RWPE2 (cell line): Measurements from ENCODE around the gene RMND5B.
"Not testable (repeated sequence)": the region's sequence is repeated elsewhere in the genome, so short reads cannot be mapped to it uniquely, and the experiment has no call there.

ENCODE experiments used
- ATAC-seq: fragments of 200-7000 bp; cut with Tn5 transposase; 3 replicates; pipeline ENCODE4 v1.9.1; 2021; ENCODE audit warnings: low read depth
- DNase-seq: peaks from one replicate; pipeline ENCODE4 v3.0.0-alpha.2; 2020; ENCODE audit warnings: low spot score
- H3K27ac ChIP-seq: fragments of 450-650 bp; 2 replicates; pipeline ENCODE4 v1.5.1; 2017; ENCODE audit warnings: mild to moderate bottlenecking; ENCODE audit not compliant: poor library complexity, severe bottlenecking
- H3K27me3 ChIP-seq: fragments of 250-450 bp; sonication (Bioruptor Pico); 2 replicates; pipeline ENCODE4 v1.5.1; 2021; ENCODE audit warnings: mild to moderate bottlenecking, moderate library complexity; ENCODE audit not compliant: insufficient read depth, poor library complexity, severe bottlenecking
- H3K36me3 ChIP-seq: fragments of 250-450 bp; sonication (Bioruptor Pico); 2 replicates; pipeline ENCODE4 v1.5.1; 2020; ENCODE audit warnings: low read depth, mild to moderate bottlenecking, moderate library complexity
- H3K4me1 ChIP-seq: fragments of 250-450 bp; sonication (Bioruptor Pico); 2 replicates; pipeline ENCODE4 v1.5.1; 2021; ENCODE audit warnings: mild to moderate bottlenecking, moderate library complexity; ENCODE audit not compliant: insufficient read depth, poor library complexity, severe bottlenecking
- H3K4me3 ChIP-seq: fragments of 250-450 bp; sonication (Bioruptor Pico); 2 replicates; pipeline ENCODE4 v1.5.1; 2021; ENCODE audit warnings: mild to moderate bottlenecking, moderate library complexity; ENCODE audit not compliant: severe bottlenecking
- H3K9me3 ChIP-seq: fragments of 250-450 bp; sonication (Bioruptor Pico); 2 replicates; pipeline ENCODE4 v1.5.1; 2021; ENCODE audit warnings: mild to moderate bottlenecking, moderate library complexity; ENCODE audit not compliant: severe bottlenecking
- CTCF ChIP-seq: fragments of 450-650 bp; IDR thresholded peaks from one replicate; pipeline ENCODE4 v1.5.1; 2017; ENCODE audit warnings: mild to moderate bottlenecking, moderate library complexity; ENCODE audit not compliant: poor library complexity, severe bottlenecking

Gene RMND5B

GRCh38 chr5:178129296-178129695 lies 1.5 kb upstream of the RMND5B start:
- DNase-seq: no peak
- Histone ChIP-seq H3K9me3 (no peaks in the 10 kb centered on the region), H3K36me3 (peaks cover 11% of the 10 kb centered on the region), H3K4me3 (no peak overlapping the region), H3K4me1 (no peaks in the 10 kb centered on the region), H3K27me3 (no peaks in the 10 kb centered on the region), H3K27ac (no peak overlapping the region)
- TF ChIP-seq CTCF: no peak
- no peak for ATAC-seq

- H3K9me3 ChIP-seq, ATAC-seq, DNase-seq, H3K4me1 ChIP-seq, H3K27me3 ChIP-seq: not testable (repeated sequence)
- H3K36me3 ChIP-seq: peaks cover 16% of the 10 kb centered on the region
- H3K4me3 ChIP-seq: peak overlapping the region; percentile 70
- peak; percentile 11 for TF ChIP-seq CTCF
- H3K27ac ChIP-seq: peak overlapping the region; percentile 63
Measured at GRCh38 chr5:178130234-178130575, 609 bp upstream of the RMND5B start.

GRCh38 chr5:178131446-178131996 lies 707 bp downstream of the RMND5B start:
- Histone ChIP-seq H3K9me3 (no peaks in the 10 kb centered on the region), H3K4me1 (no peaks in the 10 kb centered on the region), H3K27ac (peak overlapping the region; percentile 63), H3K36me3 (peaks cover 27% of the 10 kb centered on the region), H3K4me3 (peak overlapping the region; percentile 70), H3K27me3 (no peaks in the 10 kb centered on the region)
- DNase-seq (no peak), ATAC-seq (no peak)
- TF ChIP-seq CTCF: no peak

GRCh38 chr5:178136990-178137389 lies 6.2 kb downstream of the RMND5B start:
- ATAC-seq (no peak), DNase-seq (no peak)
- Histone ChIP-seq H3K4me3 (no peak overlapping the region), H3K27me3 (no peaks in the 10 kb centered on the region), H3K36me3 (peaks cover 45% of the 10 kb centered on the region), H3K27ac (no peak overlapping the region), H3K9me3 (no peaks in the 10 kb centered on the region), H3K4me1 (no peaks in the 10 kb centered on the region)
- TF ChIP-seq CTCF: no peak

- DNase-seq (no peak), ATAC-seq (no peak)
- Histone ChIP-seq H3K4me3 (no peak overlapping the region), H3K27me3 (no peaks in the 10 kb centered on the region), H3K27ac (no peak overlapping the region), H3K4me1 (no peaks in the 10 kb centered on the region), H3K9me3 (no peaks in the 10 kb centered on the region), H3K36me3 (peaks cover 53% of the 10 kb centered on the region)
- no peak for TF ChIP-seq CTCF
Measured at GRCh38 chr5:178137991-178138390, 7.2 kb downstream of the RMND5B start.
